ENCODE data around the gene LAMTOR5. TPM values are rescaled to one million over a fixed set of nuclear protein-coding genes. Genes with fewer than 3 reads are reported as not detected.

Gene LAMTOR5
- total and polyA plus RNA-seq, 2 experiments from 2014 or later, result 45.4 to 168 TPM

DNA sequence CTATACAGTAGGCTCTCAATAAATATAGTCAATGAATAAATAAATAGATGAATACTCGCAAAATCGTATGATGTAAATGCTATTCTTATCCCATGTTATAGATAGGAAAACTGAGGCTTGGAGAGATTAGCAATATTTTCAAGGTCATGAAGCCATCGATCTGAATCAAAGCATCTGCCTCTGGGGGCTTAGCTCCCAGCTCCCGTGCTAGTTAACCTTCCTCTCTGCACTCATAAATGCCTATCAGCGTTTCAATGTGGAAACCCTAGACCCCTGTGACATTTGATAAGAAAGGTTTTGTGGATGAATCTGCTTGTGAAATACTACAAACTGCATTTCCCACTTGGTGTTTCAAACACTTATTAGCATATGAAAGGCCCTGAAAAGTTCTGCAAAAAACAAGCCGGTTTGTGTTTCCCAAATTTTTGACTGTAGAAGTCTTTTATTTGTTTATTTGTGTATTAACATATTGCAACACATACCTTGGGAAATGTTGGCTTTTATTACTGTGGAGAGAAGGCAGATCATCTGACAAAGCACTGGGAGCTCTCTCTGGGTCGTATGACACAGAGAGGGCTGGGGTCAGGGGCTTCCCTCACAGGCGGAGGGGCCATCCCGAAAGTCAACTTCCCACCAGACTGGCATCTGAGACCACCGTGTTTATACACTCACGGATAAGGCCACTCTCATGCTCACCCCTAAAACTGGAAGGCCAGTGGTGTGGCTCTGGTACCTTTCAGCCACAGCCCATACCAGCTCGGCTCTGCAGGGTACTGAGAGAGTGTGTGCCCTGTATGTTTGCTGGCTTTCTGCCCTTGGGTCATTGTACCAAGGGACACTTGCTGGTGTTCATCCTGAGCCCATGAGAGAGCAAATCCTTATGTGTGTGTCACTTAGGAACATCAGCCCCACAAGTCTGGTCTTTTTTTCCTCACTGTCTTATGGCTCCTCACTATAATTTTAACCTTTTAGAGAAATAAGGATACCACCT, 42.5 kb upstream of the LAMTOR5 start:
- no peak for DNase-seq (ENCODE audit: low spot score)
- Histone ChIP-seq H3K4me2 (no peak overlapping the region), H3K36me3 (replicated peaks; ENCODE audit: insufficient read depth, low read depth) (no peaks in the 10 kb centered on the region), H3K27me3 (peaks cover 9% of the 10 kb centered on the region), H3K4me1 (ENCODE audit: insufficient read depth) (peaks cover 4% of the 10 kb centered on the region), H4K20me1 (ENCODE audit: insufficient read depth, poor library complexity, severe bottlenecking) (no peaks in the 10 kb centered on the region), H3K27ac (no peak overlapping the region), H2AFZ (no peak overlapping the region), H3K79me2 (no peaks in the 10 kb centered on the region), H3K9me3 (ENCODE audit: low read depth) (no peaks in the 10 kb centered on the region), H3K9me2 (replicated peaks; ENCODE audit: insufficient read depth) (no peaks in the 10 kb centered on the region), H3K4me3 (no peak overlapping the region)
- WGBS (ENCODE audit: low lambda C conversion rate, missing lambda C conversion rate), result 52% methylated on average over 12 of the region's 12 CpGs
- no peak for TF ChIP-seq EZH2phosphoT487 (IDR thresholded peaks at IDR 0.05; ENCODE audit: low read depth, severe bottlenecking, unreplicated experiment)

DNA sequence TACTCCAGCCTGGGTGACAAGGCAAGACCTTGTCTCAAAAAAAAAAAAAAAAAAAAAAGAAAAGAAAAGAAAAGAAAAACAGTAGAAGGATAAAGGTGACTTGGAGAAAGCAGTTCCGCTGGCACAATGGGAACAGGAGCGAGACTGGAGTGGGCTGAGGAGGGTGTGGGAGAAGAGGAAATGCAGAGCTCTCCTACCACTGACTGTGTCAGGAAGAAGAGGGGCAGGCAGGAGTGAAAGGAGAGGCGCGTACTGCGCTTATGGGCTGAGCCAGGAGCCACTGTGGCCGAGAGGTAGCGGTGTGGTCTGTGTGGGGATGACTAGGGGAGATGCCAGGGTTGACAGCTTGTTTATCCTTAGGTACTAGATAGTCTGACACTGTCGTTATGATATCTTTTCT, 37.1 kb upstream of the LAMTOR5 start:
- Histone ChIP-seq H3K27me3 (peaks cover 2% of the 10 kb centered on the region), H3K9me3 (ENCODE audit: low read depth) (no peaks in the 10 kb centered on the region), H3K27ac (no peak overlapping the region), H4K20me1 (ENCODE audit: insufficient read depth, poor library complexity, severe bottlenecking) (no peaks in the 10 kb centered on the region), H3K4me3 (no peak overlapping the region), H3K4me2 (no peak overlapping the region), H2AFZ (no peak overlapping the region), H3K36me3 (replicated peaks; ENCODE audit: insufficient read depth, low read depth) (no peaks in the 10 kb centered on the region), H3K79me2 (no peaks in the 10 kb centered on the region), H3K4me1 (ENCODE audit: insufficient read depth) (peaks cover 8% of the 10 kb centered on the region), H3K9me2 (replicated peaks; ENCODE audit: insufficient read depth) (no peaks in the 10 kb centered on the region)
- no peak for DNase-seq (ENCODE audit: low spot score)
- WGBS (ENCODE audit: low lambda C conversion rate, missing lambda C conversion rate), result 90% methylated on average over 8 of the region's 8 CpGs
- TF ChIP-seq EZH2 (IDR thresholded peaks at IDR 0.05; ENCODE audit: borderline replicate concordance) (no peak), EZH2phosphoT487 (IDR thresholded peaks at IDR 0.05; ENCODE audit: low read depth, severe bottlenecking, unreplicated experiment) (no peak)
- TF ChIP-seq, protein P1, sequence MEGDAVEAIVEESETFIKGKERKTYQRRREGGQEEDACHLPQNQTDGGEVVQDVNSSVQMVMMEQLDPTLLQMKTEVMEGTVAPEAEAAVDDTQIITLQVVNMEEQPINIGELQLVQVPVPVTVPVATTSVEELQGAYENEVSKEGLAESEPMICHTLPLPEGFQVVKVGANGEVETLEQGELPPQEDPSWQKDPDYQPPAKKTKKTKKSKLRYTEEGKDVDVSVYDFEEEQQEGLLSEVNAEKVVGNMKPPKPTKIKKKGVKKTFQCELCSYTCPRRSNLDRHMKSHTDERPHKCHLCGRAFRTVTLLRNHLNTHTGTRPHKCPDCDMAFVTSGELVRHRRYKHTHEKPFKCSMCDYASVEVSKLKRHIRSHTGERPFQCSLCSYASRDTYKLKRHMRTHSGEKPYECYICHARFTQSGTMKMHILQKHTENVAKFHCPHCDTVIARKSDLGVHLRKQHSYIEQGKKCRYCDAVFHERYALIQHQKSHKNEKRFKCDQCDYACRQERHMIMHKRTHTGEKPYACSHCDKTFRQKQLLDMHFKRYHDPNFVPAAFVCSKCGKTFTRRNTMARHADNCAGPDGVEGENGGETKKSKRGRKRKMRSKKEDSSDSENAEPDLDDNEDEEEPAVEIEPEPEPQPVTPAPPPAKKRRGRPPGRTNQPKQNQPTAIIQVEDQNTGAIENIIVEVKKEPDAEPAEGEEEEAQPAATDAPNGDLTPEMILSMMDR (IDR thresholded peaks at IDR 0.05; ENCODE audit: poor library complexity), result no peak

DNA sequence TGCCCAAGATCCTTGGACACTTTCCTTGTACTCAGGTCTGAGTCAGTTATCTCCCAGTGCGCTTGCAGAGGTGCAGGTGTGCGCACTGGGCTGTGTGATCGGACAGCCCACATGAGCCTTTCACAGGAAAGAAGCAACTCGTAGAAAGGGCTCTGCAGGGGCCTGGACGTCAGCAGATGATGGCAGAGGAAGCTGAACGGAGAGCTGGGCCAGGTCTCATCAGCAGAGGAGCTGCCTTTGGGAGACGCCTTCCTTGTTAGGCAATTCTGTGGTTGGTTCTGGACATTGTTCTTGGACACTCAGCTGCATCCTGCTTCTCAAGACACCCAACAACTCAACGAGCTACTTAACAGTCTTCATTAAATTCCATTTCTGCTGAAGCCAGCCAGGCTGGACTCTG, 36.0 kb upstream of the LAMTOR5 start:
- Histone ChIP-seq H3K9me2 (replicated peaks; ENCODE audit: insufficient read depth) (no peaks in the 10 kb centered on the region), H3K27me3 (peaks cover 2% of the 10 kb centered on the region), H3K4me3 (no peak overlapping the region), H2AFZ (no peak overlapping the region), H3K9me3 (ENCODE audit: low read depth) (no peaks in the 10 kb centered on the region), H3K79me2 (no peaks in the 10 kb centered on the region), H4K20me1 (ENCODE audit: insufficient read depth, poor library complexity, severe bottlenecking) (no peaks in the 10 kb centered on the region), H3K4me2 (no peak overlapping the region), H3K27ac (no peak overlapping the region), H3K36me3 (replicated peaks; ENCODE audit: insufficient read depth, low read depth) (no peaks in the 10 kb centered on the region), H3K4me1 (ENCODE audit: insufficient read depth) (peaks cover 8% of the 10 kb centered on the region)
- TF ChIP-seq EZH2 (IDR thresholded peaks at IDR 0.05; ENCODE audit: borderline replicate concordance) (no peak), EZH2phosphoT487 (IDR thresholded peaks at IDR 0.05; ENCODE audit: low read depth, severe bottlenecking, unreplicated experiment) (no peak)
- TF ChIP-seq, protein P1 (IDR thresholded peaks at IDR 0.05; ENCODE audit: poor library complexity), result no peak
- WGBS (ENCODE audit: low lambda C conversion rate, missing lambda C conversion rate), result 76% methylated on average over 8 of the region's 8 CpGs
- DNase-seq (ENCODE audit: low spot score), result no peak

DNA sequence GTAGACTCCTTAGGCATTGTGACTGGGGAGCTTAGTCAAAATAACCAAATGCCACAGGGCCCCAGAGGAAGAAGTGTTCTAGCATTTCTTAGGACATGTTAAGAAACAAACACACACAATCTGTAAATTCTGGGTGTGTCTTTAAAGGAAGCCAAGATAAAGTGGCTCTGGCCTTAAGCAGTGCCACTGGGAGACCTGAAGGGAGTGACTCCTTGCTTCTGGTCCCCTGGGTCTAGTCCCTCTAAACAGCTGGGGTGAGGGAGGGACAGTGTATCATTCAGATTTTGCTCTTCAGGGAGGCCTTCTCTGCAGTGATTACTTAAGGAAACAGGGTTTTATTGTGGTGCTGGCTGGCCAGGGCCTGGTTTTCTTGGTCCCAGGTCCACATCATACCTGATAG, 34.4 kb upstream of the LAMTOR5 start:
- peak overlapping the region; percentile 61 for H3K27ac ChIP-seq
- no peak overlapping the region for H2AFZ ChIP-seq
- no peak for DNase-seq (ENCODE audit: low spot score)

More for the DNA sequence above, 34.4 kb upstream of the LAMTOR5 start:
- Histone ChIP-seq H3K36me3 (replicated peaks; ENCODE audit: insufficient read depth, low read depth) (no peaks in the 10 kb centered on the region), H3K4me2 (no peak overlapping the region), H3K4me1 (ENCODE audit: insufficient read depth) (peaks cover 11% of the 10 kb centered on the region), H3K9me3 (ENCODE audit: low read depth) (no peaks in the 10 kb centered on the region), H3K79me2 (no peaks in the 10 kb centered on the region), H3K9me2 (replicated peaks; ENCODE audit: insufficient read depth) (no peaks in the 10 kb centered on the region), H3K4me3 (no peak overlapping the region), H4K20me1 (ENCODE audit: insufficient read depth, poor library complexity, severe bottlenecking) (no peaks in the 10 kb centered on the region), H3K27me3 (no peaks in the 10 kb centered on the region)
- TF ChIP-seq EZH2phosphoT487 (IDR thresholded peaks at IDR 0.05; ENCODE audit: low read depth, severe bottlenecking, unreplicated experiment) (no peak), EZH2 (IDR thresholded peaks at IDR 0.05; ENCODE audit: borderline replicate concordance) (no peak)
- TF ChIP-seq, protein P1 (IDR thresholded peaks at IDR 0.05; ENCODE audit: poor library complexity), result no peak

Measured in hepatocyte (in vitro differentiated cells).